ENCODE measurements around the gene LRRFIP1.
A peak's percentile ranks its signal among the peaks of the same experiment; 100 is the strongest.

The LRRFIP1 gene, protein sequence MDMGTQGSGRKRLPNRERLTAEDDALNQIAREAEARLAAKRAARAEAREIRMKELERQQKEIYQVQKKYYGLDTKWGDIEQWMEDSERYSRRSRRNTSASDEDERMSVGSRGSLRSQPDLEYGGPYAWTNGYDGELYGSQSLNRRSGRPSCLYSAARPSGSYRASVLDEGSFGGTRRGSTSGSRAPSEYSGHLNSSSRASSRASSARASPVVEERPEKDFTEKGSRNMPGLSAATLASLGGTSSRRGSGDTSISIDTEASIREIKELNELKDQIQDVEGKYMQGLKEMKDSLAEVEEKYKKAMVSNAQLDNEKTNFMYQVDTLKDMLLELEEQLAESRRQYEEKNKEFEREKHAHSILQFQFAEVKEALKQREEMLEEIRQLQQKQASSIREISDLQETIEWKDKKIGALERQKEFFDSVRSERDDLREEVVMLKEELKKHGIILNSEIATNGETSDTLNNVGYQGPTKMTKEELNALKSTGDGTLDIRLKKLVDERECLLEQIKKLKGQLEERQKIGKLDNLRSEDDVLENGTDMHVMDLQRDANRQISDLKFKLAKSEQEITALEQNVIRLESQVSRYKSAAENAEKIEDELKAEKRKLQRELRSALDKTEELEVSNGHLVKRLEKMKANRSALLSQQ

DNA sequence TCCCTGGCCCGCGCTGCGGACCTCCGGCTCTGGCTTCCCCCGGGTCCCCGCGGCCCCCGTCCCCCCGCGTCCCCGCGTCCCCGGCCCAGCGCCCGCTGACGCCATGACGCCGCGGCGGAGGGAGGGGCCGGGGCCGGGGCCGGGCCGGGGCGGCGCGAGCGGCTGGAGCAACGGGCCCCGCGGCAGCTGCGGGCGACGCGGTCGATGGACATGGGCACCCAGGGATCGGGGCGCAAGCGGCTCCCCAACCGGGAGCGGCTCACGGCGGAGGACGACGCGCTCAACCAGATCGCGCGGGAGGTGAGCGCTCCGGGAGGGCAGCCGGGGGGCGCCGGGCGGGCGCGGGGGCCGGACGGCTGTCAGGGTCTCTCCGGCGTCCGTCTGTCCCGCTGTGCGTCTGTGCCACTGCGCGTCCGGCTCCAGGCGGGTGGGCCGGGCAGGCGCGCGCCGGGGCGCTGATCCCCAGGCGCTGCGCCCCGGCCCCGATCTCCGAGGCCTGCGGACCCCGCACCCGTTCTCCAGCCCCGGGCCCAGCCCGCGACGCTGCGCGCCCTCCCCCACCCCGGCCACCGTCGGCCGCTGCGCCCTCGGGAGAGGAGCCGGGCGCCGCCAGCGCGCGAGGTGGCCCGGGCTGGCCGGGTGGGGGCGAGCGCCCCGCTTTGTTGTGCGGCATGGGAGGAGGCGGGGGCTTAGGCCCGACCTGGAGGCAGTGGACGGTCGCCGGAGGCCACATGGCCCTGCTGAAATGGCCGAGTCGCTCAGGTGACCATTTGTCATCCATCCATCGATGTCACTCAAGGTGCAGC is at the start of gene LRRFIP1:
LRRFIP1 (plus strand) TSS at position 147 of the 806 bp plus-strand sequence; CDS start at position 205, 58 bp downstream.
- no peaks in the 10 kb centered on the region for H3K27me3 ChIP-seq (ENCODE audit: control insufficient read depth in 1 of 2, insufficient read depth in 2 of 2, low read length in 2 of 2)
- peaks cover 16% of the 10 kb centered on the region for H3K4me1 ChIP-seq (ENCODE audit: insufficient read depth, low read length)

DNA sequence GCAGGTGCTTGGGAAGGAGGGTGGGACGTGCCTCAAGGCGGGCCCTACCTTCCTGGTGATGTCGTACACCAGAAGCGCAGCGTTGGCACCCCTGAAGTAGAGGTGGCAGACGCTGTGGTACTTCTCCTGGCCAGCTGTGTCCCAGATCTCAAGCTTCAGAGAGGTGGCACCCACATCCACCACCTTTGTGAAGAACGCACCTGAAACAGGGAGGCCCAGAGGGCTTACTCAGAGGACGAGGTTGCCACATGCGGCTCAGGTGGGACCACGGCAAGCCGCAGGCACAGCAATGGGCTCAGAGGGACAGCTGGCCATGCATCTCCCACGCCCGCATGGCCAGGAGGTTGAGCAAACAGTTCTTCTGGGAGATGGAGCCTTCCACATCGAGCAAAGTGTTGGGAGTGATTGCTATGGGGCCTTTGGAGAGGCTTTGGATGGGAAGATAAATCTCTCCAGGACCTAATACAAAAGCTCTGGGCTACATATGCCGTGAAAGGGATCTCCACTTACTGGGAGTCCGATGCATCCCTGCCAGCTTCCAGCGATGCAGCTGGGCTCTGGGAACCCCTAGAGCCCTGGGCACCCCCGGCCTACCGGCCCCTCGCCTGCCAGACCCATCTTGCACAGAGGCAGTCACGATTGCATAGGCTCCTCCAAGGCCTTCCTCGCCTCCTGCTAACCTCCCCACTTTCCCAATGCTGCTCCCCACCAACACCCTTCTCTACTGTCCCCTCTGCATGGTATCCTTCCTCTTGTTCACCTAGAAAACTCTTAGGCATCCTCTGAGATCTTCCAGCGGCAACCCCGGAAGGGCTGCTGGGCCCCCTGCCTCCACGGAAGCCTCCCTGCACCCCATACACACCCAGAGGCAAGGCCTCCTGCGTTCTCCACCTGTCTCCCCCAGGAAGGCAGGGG is 49.2 kb upstream of the LRRFIP1 start:
- no peak overlapping the region for H3K9ac ChIP-seq (ENCODE audit: low read length)
- peaks cover 19% of the 10 kb centered on the region for H3K4me1 ChIP-seq (ENCODE audit: insufficient read depth, low read length)
- no peaks in the 10 kb centered on the region for H3K27me3 ChIP-seq (ENCODE audit: control insufficient read depth in 1 of 2, insufficient read depth in 2 of 2, low read length in 2 of 2)
- no peaks in the 10 kb centered on the region for H3K36me3 ChIP-seq (ENCODE audit: insufficient read depth, low read length)
- H3K4me3 ChIP-seq (ENCODE audit: low read depth in 1 of 2, low read length in 2 of 2): no peak overlapping the region
- H3K27ac ChIP-seq (ENCODE audit: low read depth, low read length): no peak overlapping the region
- no peaks in the 10 kb centered on the region for H3K9me3 ChIP-seq (ENCODE audit: low read length)

More for the DNA sequence above, at the start of gene LRRFIP1:
- Histone ChIP-seq H3K36me3 (ENCODE audit: insufficient read depth, low read length) (no peaks in the 10 kb centered on the region), H3K9ac (ENCODE audit: low read length) (peak within 1 kb of the TSS; percentile 38), H3K4me3 (ENCODE audit: low read depth in 1 of 2, low read length in 2 of 2) (peak within 1 kb of the TSS; percentile 7 to 72), H3K27ac (ENCODE audit: low read depth, low read length) (peak within 1 kb of the TSS; percentile 17), H3K9me3 (ENCODE audit: low read length) (no peaks in the 10 kb centered on the region)

DNA sequence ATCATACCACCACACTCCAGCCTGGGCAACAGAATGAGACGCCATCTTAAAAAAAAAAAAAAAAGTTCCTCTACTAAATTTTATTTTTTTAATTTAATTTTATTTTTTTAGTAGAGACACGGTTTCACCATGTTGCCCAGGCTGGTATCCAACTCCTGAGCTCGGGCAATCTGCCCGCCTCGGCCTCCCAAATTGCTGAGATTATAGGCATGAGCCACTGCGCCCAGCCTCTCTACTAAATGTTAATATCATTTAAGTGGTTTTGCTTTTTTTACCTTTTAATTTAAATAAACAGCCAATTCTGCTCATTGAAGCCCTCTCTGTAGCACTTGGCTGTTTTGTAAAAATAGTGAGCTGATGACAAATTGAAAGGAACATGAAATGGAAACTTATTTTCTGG is 46.1 kb upstream of the LRRFIP1 start:
- H3K9ac ChIP-seq (ENCODE audit: low read length): no peak overlapping the region
- H3K9me3 ChIP-seq (ENCODE audit: low read length): no peaks in the 10 kb centered on the region
- H3K36me3 ChIP-seq (ENCODE audit: insufficient read depth, low read length): no peaks in the 10 kb centered on the region
- peaks cover 14% of the 10 kb centered on the region for H3K4me1 ChIP-seq (ENCODE audit: insufficient read depth, low read length)
- no peak overlapping the region for H3K27ac ChIP-seq (ENCODE audit: low read depth, low read length)
- no peak overlapping the region for H3K4me3 ChIP-seq (ENCODE audit: low read depth in 1 of 2, low read length in 2 of 2)
- no peaks in the 10 kb centered on the region for H3K27me3 ChIP-seq (ENCODE audit: control insufficient read depth in 1 of 2, insufficient read depth in 2 of 2, low read length in 2 of 2)

DNA sequence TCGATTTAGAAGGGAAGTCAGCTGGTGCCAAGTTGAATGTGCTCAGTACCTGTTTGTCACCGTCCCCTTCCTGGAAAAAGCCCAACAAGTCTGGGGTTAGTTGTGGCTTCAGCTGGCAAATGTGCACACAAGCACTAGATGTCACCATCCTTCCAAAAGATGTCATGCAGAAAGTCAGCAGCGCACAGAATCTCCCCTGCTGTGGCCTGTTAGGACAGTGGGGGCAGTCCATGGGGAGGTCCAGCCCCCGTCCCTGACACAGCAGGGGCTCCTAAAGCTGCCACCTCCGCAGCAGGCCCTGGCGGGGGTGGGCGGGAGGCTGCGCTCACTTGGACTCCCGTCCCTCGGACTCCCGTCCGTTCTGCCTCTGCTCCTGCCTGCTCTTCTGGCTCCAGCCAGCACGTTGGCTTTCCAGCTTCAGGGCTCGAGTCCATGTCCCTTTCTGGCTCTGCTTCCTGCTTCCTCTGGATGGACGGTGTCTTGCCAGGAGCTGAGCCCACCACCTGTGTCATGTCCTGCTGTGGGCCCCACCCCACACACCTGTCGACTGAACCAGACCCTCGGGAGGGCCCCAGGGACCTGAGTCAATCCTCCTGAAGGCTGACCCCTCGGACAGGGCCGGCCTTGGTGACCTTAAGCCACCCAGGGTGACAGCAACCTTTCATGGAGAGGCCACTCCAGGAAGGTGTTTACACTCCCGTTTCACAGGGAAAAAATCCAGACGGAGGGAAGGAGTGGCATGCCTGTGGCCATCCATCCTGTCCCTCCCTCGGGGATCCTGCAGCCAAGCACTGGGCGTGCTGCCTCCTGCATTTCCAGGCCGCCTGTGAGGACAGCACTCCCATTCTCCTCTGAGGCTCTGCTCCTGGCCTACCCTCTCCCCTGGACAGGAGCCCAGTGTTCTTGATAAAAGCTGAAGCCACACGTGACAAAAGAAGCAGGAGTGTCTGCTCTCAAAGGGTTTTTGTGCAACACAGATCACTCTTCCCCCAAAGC is 45.3 kb upstream of the LRRFIP1 start:
- peaks cover 14% of the 10 kb centered on the region for H3K4me1 ChIP-seq (ENCODE audit: insufficient read depth, low read length)
- no peaks in the 10 kb centered on the region for H3K36me3 ChIP-seq (ENCODE audit: insufficient read depth, low read length)
- peak overlapping the region; percentile 4 for H3K27ac ChIP-seq (ENCODE audit: low read depth, low read length)

DNA sequence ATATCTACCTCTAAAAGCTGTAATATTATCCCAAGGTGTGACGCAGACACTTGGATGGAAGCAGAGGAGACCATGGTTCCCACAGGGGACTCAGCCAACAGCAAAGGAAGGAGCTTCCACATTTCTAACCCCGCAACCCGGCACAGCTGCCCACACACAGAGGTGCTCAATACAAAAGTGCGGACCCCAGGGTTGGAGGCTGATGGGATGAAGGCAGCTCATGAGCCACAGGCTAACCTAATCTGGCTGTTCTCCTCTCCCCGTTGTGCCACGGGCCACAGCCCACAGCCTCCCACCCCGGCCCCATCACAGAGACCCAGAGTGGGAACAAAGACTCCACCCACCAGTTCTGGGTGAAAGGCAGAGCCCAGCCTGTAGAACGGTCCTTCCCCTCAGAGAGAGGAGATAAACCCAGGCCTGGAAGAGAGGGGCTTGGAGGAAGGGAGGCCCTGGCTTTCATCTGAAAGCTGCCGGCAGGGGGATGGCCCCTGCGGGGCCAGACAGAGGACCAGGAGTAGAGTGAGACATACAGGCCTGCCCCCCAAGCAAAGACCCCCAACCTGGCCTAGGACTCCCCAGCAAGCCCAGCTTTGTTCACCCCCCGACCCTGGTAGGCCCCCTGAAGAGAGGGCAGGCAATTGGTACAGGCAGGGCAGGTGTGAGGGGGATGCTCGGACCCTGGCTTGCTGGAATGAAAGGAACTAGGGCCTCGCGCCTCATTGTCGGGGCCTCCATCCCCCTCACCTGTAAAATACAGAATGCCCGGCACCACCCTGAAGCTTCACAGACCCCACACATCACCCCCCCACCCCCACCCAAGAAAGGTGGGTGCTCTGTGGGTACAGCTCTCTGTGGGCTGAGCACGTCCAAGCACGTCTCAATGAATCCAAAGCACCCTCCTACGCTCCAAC is 43.7 kb upstream of the LRRFIP1 start:
- Histone ChIP-seq H3K27me3 (ENCODE audit: control insufficient read depth in 1 of 2, insufficient read depth in 2 of 2, low read length in 2 of 2) (no peaks in the 10 kb centered on the region), H3K4me1 (ENCODE audit: insufficient read depth, low read length) (peaks cover 14% of the 10 kb centered on the region), H3K27ac (ENCODE audit: low read depth, low read length) (no peak overlapping the region), H3K4me3 (ENCODE audit: low read depth in 1 of 2, low read length in 2 of 2) (no peak overlapping the region), H3K9me3 (ENCODE audit: low read length) (no peaks in the 10 kb centered on the region), H3K36me3 (ENCODE audit: insufficient read depth, low read length) (no peaks in the 10 kb centered on the region), H3K9ac (ENCODE audit: low read length) (no peak overlapping the region)

More for the DNA sequence above, 45.3 kb upstream of the LRRFIP1 start:
- H3K4me3 ChIP-seq (ENCODE audit: low read depth in 1 of 2, low read length in 2 of 2): peak overlapping the region in 1 of 2 donors; percentile 31
- H3K9me3 ChIP-seq (ENCODE audit: low read length): no peaks in the 10 kb centered on the region
- no peak overlapping the region for H3K9ac ChIP-seq (ENCODE audit: low read length)
- no peaks in the 10 kb centered on the region for H3K27me3 ChIP-seq (ENCODE audit: control insufficient read depth in 1 of 2, insufficient read depth in 2 of 2, low read length in 2 of 2)

DNA sequence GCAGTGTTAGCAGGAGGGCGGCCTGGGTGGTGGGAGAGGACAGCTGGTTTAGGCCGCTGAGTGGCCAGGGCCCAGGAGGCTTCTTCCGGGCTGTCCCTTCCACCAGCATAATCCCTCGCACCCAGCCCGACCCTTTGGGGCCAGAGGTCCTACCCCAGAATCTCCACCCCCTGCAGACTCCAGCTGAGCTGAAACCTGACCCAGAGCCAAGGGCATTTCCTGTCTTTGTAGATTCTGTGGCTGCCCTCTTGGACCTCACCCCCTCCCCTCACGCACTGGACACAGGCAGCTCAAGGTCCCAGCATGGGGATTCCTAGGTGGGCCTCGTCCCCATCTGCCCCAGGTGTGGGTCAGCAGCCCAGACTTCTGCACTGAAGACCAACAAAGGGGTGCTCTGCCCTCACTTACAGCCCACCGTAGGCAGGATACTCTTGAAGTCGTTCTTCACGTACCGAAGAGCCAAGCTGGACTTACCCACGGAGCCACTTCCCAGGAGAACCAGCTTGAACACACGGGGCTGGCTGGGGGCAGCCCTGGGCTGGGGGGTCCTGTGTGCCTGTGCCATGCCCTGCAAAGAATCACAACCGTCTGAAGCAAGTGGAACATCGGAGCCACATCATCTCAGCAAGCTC is 41.7 kb upstream of the LRRFIP1 start:
- no peak overlapping the region for H3K27ac ChIP-seq (ENCODE audit: low read depth, low read length)
- peaks cover 14% of the 10 kb centered on the region for H3K4me1 ChIP-seq (ENCODE audit: insufficient read depth, low read length)
- no peaks in the 10 kb centered on the region for H3K27me3 ChIP-seq (ENCODE audit: control insufficient read depth in 1 of 2, insufficient read depth in 2 of 2, low read length in 2 of 2)
- H3K4me3 ChIP-seq (ENCODE audit: low read depth in 1 of 2, low read length in 2 of 2): no peak overlapping the region
- no peak overlapping the region for H3K9ac ChIP-seq (ENCODE audit: low read length)
- H3K36me3 ChIP-seq (ENCODE audit: insufficient read depth, low read length): no peaks in the 10 kb centered on the region
- H3K9me3 ChIP-seq (ENCODE audit: low read length): no peaks in the 10 kb centered on the region

DNA sequence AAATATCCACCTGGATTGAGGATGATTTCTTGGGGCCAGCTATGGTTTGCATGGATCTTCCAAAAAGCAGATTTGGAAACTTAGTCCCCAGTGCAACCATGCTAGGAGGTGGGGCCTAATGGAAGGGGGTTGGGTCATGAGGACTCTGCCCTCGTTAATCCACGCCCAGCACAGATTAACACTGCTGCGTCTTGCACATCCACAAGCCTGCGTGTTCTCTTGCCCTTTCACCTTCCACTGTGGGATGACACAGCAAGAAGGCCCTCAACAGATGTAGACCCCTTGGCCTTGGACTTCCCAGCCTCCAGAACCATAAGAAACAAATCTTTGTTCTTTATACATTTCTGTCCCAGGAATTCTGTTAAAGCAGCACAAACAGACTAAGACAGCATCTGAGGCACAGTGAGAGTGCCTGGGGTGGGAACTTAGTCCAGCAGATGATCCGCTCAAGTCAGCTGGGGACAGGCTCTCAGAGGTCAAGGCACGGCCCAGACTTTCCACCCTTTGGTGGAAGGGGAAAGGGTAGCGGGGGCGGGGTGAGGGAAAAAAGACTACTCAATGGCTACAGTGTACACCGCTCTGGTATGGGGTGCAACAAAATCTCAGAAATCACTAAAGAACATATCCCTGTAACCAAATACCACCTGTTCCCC is 39.2 kb upstream of the LRRFIP1 start:
- no peaks in the 10 kb centered on the region for H3K36me3 ChIP-seq (ENCODE audit: insufficient read depth, low read length)
- no peaks in the 10 kb centered on the region for H3K4me1 ChIP-seq (ENCODE audit: insufficient read depth, low read length)
- no peak overlapping the region for H3K9ac ChIP-seq (ENCODE audit: low read length)
- H3K9me3 ChIP-seq (ENCODE audit: low read length): no peaks in the 10 kb centered on the region
- no peak overlapping the region for H3K4me3 ChIP-seq (ENCODE audit: low read depth in 1 of 2, low read length in 2 of 2)
- H3K27me3 ChIP-seq (ENCODE audit: control insufficient read depth in 1 of 2, insufficient read depth in 2 of 2, low read length in 2 of 2): no peaks in the 10 kb centered on the region
- H3K27ac ChIP-seq (ENCODE audit: low read depth, low read length): no peak overlapping the region

DNA sequence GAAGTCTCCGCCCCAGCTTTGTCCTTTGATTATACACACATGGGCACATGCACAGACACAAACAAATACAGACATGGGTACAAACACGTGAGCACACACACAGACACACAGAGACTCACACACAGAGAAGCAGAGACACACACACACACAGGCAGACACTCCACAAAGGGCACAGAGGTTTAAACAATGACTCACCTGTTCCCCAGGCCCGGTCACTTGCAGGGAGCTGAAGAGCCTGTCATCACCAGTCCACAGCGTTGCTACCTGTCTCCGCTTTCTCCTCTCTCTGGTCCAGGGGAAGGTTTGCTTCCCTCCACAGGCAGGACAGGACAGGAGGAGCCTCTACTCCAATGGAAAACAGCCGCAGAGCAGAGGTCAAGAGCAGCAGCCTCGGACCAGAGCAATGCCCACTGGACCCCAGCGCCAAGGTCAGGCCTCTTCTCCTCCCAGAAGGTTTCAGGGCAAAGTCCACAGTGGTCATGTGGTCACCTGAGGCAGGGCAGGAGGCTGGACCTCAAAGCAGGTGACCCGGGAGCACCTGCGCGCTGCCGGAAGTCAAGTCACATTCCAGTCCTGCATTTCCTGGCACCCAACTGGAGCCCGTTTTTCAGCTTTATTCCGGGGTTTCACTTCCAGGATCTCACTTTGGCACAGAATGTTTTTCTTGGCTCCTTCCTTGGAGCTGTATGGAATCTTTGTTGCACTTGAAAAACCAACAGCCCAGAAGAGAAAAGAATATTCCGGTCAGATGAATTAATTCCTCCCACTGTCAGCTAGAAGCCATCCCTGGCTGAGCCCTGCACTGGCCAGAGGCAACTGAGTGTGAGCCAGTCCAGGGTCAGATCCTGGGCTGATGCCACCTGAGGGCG is 36.9 kb upstream of the LRRFIP1 start, which contains the start of gene RAB17:
RAB17 (minus strand) TSS at position 463 of the 869 bp plus-strand sequence. CDS start 4,580 bp downstream, outside the sequence.
- H3K9me3 ChIP-seq (ENCODE audit: low read length): no peaks in the 10 kb centered on the region
- no peak within 1 kb of the TSS for H3K4me3 ChIP-seq (ENCODE audit: low read depth in 1 of 2, low read length in 2 of 2)
- peaks cover 19% of the 10 kb centered on the region for H3K4me1 ChIP-seq (ENCODE audit: insufficient read depth, low read length)
- no peaks in the 10 kb centered on the region for H3K27me3 ChIP-seq (ENCODE audit: control insufficient read depth in 1 of 2, insufficient read depth in 2 of 2, low read length in 2 of 2)
- H3K9ac ChIP-seq (ENCODE audit: low read length): no peak within 1 kb of the TSS
- no peak within 1 kb of the TSS for H3K27ac ChIP-seq (ENCODE audit: low read depth, low read length)
- H3K36me3 ChIP-seq (ENCODE audit: insufficient read depth, low read length): no peaks in the 10 kb centered on the region
